Activated CD4-positive, alpha-beta T cell treated with anti-CD3 and anti-CD28 coated beads, Interleukin-2, Interleukin-4, amounts not matched to agents 100 ng/mL and 50 ng/mL, durations not matched to agents 16 hours and 8 hours (primary cell): Measurements from ENCODE around the gene MROH8.
"Not testable (repeated sequence)": the region's sequence is repeated elsewhere in the genome, so short reads cannot be mapped to it uniquely, and the experiment has no call there.

Experiments used
- DNase-seq: peaks from one replicate; pipeline ENCODE4 v3.0.0-alpha.2; 2020; ENCODE audit warnings: low spot score

MROH8 gene

GRCh38 chr20:37090407-37090806 is 88.9 kb downstream of the MROH8 start:
- no peak for DNase-seq

GRCh38 chr20:37081717-37082289 is 97.5 kb downstream of the MROH8 start:
- DNase-seq, result no peak

GRCh38 chr20:37077009-37077408 is 102.3 kb downstream of the MROH8 start:
- DNase-seq, result no peak

GRCh38 chr20:37075932-37076685 is 103.2 kb downstream of the MROH8 start:
- DNase-seq, result no peak

GRCh38 chr20:37072293-37073196 is 106.8 kb downstream of the MROH8 start:
- DNase-seq, result no peak

- peak; percentile 47 for DNase-seq
Measured at GRCh38 chr20:37071481-37071911, 107.9 kb downstream of the MROH8 start.

- not testable (repeated sequence) for DNase-seq
Measured at GRCh38 chr20:37069563-37069962, 109.8 kb downstream of the MROH8 start.

- no peak for DNase-seq
Measured at GRCh38 chr20:37066168-37066567, 113.2 kb downstream of the MROH8 start.

GRCh38 chr20:37055276-37055675 is 124.1 kb downstream of the MROH8 start:
- no peak for DNase-seq

GRCh38 chr20:37053230-37053950 is 126.0 kb downstream of the MROH8 start:
- DNase-seq, result no peak
